Activated CD4-positive, alpha-beta T cell treated with anti-CD3 and anti-CD28 coated beads for 36 hours (primary cell): Measurements from ENCODE around the gene PALM2AKAP2. TPM values are rescaled to one million over a fixed set of nuclear protein-coding genes. Genes with fewer than 3 reads are reported as not detected.

Experiments
- ATAC-seq: fragments of 200-7000 bp; cut with Tn5 transposase; one replicate; pipeline ENCODE4 v1.10.0; 2021; ENCODE audit warnings: mild to moderate bottlenecking, moderate library complexity
- CTCF ChIA-PET: fragments of 350-600 bp; sonication (Branson Sonifier 250); formaldehyde crosslinking; loops from one replicate; lab custom pipeline; 2021; ENCODE audit warnings: antibody characterized with exemption; lab: Charles Lee
- POLR2A ChIA-PET: fragments of 350-600 bp; sonication (Branson Sonifier 250); formaldehyde crosslinking; loops from one replicate; lab custom pipeline; 2021; ENCODE audit warnings: antibody characterized with exemption, inconsistent platforms; lab: Charles Lee
- DNase-seq: peaks from one replicate; pipeline ENCODE4 v3.0.0-alpha.2; 2020
- H3K27ac Mint-ChIP-seq: one replicate; pipeline ENCODE4 v1.8.0; 2021; ENCODE audit warnings: mixed read lengths
- H3K27me3 Mint-ChIP-seq: one replicate; pipeline ENCODE4 v1.8.0; 2021; ENCODE audit warnings: mixed read lengths
- H3K36me3 Mint-ChIP-seq: one replicate; pipeline ENCODE4 v1.8.0; 2021; ENCODE audit warnings: low read depth, mixed read lengths
- H3K4me1 Mint-ChIP-seq: one replicate; pipeline ENCODE4 v1.8.0; 2021; ENCODE audit warnings: mixed read lengths
- H3K4me3 Mint-ChIP-seq: one replicate; pipeline ENCODE4 v1.8.0; 2021; ENCODE audit warnings: mild to moderate bottlenecking, moderate library complexity, mixed read lengths
- H3K9me3 Mint-ChIP-seq: one replicate; pipeline ENCODE4 v1.8.0; 2021; ENCODE audit warnings: low read depth, mixed read lengths
- intact Hi-C, 2 experiments: fragments of 100-400 bp; cut with DNase I in 1 of 2; cut with micrococcal nuclease in 1 of 2; formaldehyde crosslinking; loops; one replicate each; pipeline versions ENCODE4 v1.14.2 to v1.15.1; 2022 to 2024; cut with DNase I, micrococcal nuclease
- total RNA-seq, 2 experiments: library from RNA; stranded (reverse); gene quantifications; one replicate each; pipeline ENCODE4 v1.2.3, GENCODE V29; 2021

Gene PALM2AKAP2
- total RNA-seq, 2 experiments from 2014 or later: 0.39 to 1.0 TPM

GRCh38 chr9:109828254-109828653 lies 48.3 kb downstream of the PALM2AKAP2 start:
- Mint-ChIP-seq H3K4me1 (no peaks in the 10 kb centered on the region), H3K9me3 (no peaks in the 10 kb centered on the region), H3K27ac (no peak overlapping the region), H3K4me3 (no peak overlapping the region), H3K36me3 (no peaks in the 10 kb centered on the region), H3K27me3 (peaks cover 5% of the 10 kb centered on the region)
- no peak for DNase-seq
- POLR2A ChIA-PET: no interaction called here
- no peak for ATAC-seq
- CTCF ChIA-PET: interaction anchor here (1.0 kb wide), 1 partner anchor 10 kb away, joined by 4 read pairs; no protein-coding TSS in a partner anchor
- intact Hi-C loops: no loop called here
